Activated CD4-positive, alpha-beta T cell treated with anti-CD3 and anti-CD28 coated beads, Interleukin-2, amount 50 U/mL, for 48 hours (primary cell): ENCODE data around the gene HOXC12.

Experiments
- DNase-seq, 2 experiments: peaks; one replicate each; pipeline ENCODE4 v3.0.0-alpha.2; 2020

Gene HOXC12

GRCh38 chr12:53956914-53957536 is 2.3 kb downstream of the HOXC12 start:
- DNase-seq, result no peak

GRCh38 chr12:53958128-53958527 is 3.4 kb downstream of the HOXC12 start:
- no peak for DNase-seq

- no peak for DNase-seq
These were observed 4.6 kb downstream of the HOXC12 start for GRCh38 chr12:53959314-53959713.

GRCh38 chr12:53960187-53961024 is 5.7 kb downstream of the HOXC12 start:
- no peak for DNase-seq

GRCh38 chr12:53961025-53961761 is 6.5 kb downstream of the HOXC12 start:
- DNase-seq, result no peak

- DNase-seq, result no peak
These were observed 8.3 kb downstream of the HOXC12 start for GRCh38 chr12:53963005-53963404.

- no peak for DNase-seq
These were observed 9.0 kb downstream of the HOXC12 start for GRCh38 chr12:53963434-53964314.

- DNase-seq, result no peak
These were observed 9.6 kb downstream of the HOXC12 start for GRCh38 chr12:53964315-53964713.

- no peak for DNase-seq
These were observed 10.8 kb downstream of the HOXC12 start for GRCh38 chr12:53965281-53966084.

GRCh38 chr12:53966085-53966384 is 11.3 kb downstream of the HOXC12 start:
- no peak for DNase-seq

GRCh38 chr12:53966385-53967133 is 11.9 kb downstream of the HOXC12 start:
- DNase-seq, result no peak

- no peak for DNase-seq
These were observed 12.8 kb downstream of the HOXC12 start for GRCh38 chr12:53967421-53967925.

GRCh38 chr12:53968214-53969127 is 13.8 kb downstream of the HOXC12 start:
- no peak for DNase-seq

- no peak for DNase-seq
These were observed 15.0 kb downstream of the HOXC12 start for GRCh38 chr12:53969588-53970259.

- DNase-seq, result no peak
These were observed 15.7 kb downstream of the HOXC12 start for GRCh38 chr12:53970451-53970850.

GRCh38 chr12:53971129-53971528 is 16.4 kb downstream of the HOXC12 start:
- no peak for DNase-seq

GRCh38 chr12:53971686-53972085 is 17.0 kb downstream of the HOXC12 start:
- no peak for DNase-seq

GRCh38 chr12:53972152-53972702 is 17.5 kb downstream of the HOXC12 start:
- no peak for DNase-seq

GRCh38 chr12:53972722-53973235 is 18.1 kb downstream of the HOXC12 start, which contains the start of gene HOXC11:
Gene HOXC11 (plus strand): TSS chr12:53973126. CDS start chr12:53973242, 116 bp downstream.
- DNase-seq, result no peak
